LNCaP clone FGC (cell line): ENCODE data around the gene HIPK2.

Experiments used
- DNase-seq: peaks from one replicate; pipeline ENCODE4 v3.0.0-alpha.2; 2011; ENCODE audit warnings: low read depth
- H3K4me3 ChIP-seq: 2 replicates; pipeline ENCODE4 v1.5.1; 2011; ENCODE audit warnings: mild to moderate bottlenecking, low read depth, low read length, control low read depth
- TF ChIP-seq, protein P1 (sequence below): IDR thresholded peaks from 2 replicates; pipeline ENCODE4 v1.5.1; 2012; ENCODE audit warnings: mild to moderate bottlenecking; ENCODE audit not compliant: control insufficient read depth, insufficient read depth; ENCODE audit errors: extremely low read depth

Gene HIPK2

DNA sequence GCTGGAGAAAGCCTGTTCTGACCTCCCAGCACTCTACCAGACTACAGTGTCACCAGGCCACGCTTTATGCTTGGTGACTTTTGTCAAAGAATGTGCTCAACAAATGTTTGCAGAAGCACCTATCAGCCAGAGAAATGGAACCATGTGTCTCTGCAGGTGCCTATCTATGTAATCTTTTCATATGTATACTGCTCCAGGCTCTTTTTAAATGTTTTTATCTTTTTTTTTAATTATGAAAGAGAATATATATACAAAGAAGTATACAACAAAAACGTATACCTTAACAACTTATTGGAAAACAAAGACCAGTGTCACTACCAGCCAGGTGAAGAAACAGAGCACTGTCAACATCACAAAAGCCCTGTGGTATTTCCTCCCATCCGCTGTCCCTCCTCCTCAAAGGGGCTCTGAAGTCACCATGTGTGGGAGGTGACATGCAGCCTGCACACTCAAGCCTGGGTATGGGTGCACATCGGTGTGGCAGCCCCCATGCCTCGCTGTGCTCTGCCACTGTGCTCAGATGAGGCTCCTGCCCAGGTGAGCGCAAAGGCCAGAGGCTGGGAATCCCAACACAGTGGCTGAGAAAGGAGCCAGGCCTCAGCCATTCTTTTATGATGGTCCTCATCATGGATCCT is 133.7 kb downstream of the HIPK2 start:
- TF ChIP-seq, protein P1, sequence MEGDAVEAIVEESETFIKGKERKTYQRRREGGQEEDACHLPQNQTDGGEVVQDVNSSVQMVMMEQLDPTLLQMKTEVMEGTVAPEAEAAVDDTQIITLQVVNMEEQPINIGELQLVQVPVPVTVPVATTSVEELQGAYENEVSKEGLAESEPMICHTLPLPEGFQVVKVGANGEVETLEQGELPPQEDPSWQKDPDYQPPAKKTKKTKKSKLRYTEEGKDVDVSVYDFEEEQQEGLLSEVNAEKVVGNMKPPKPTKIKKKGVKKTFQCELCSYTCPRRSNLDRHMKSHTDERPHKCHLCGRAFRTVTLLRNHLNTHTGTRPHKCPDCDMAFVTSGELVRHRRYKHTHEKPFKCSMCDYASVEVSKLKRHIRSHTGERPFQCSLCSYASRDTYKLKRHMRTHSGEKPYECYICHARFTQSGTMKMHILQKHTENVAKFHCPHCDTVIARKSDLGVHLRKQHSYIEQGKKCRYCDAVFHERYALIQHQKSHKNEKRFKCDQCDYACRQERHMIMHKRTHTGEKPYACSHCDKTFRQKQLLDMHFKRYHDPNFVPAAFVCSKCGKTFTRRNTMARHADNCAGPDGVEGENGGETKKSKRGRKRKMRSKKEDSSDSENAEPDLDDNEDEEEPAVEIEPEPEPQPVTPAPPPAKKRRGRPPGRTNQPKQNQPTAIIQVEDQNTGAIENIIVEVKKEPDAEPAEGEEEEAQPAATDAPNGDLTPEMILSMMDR: no peak
- H3K4me3 ChIP-seq: no peak overlapping the region
- no peak for DNase-seq

DNA sequence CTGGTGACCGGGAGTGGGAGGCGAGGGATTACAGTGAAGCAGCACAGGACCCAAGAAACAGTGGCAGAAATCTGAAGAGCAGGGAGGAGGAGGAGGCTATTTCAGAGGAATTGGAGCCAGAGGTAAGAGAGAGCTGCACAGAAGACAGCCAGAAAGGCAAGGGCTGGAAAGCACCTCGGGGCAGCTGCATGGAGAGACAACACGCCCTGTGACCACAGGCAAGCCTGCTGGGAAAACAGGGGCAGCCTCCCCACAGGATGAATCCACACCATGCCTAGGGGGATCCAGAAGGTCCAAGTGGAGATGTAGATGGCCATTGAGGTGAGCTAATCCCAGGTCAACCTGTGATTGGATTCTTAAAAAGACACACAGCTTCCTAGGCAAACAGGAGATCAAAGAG is 135.5 kb downstream of the HIPK2 start:
- no peak for DNase-seq
- TF ChIP-seq, protein P1: no peak
- no peak overlapping the region for H3K4me3 ChIP-seq

DNA sequence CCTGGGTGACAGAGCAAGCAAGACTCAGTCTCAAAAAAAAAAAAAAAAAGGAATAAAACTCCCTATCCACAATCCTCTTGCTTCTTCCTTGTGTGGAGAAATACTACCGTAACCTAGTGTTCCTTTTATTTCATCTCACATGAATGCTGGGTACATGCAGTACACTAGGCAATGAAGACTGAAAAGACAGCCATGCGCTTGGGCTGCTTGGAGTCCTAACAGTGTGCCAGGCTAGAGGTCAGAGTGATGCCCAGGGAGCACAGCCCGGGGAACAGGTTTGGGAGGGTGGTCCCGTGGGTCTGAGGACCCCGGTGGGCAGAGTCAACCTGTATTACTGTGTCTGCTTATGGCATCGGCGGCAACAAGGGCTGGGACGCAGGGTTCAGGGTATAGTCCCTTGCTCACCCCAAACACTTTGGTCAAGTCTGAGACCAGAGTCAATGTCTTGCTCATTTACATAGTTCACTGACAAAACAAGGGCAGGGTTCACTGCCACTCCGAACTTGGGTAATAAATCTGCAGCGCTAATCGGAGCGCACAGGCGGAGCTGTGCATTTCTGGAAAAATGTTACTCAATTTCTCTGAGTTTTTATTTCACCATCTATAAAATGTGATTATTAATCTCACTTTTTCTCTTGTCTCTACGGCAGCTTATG is 136.3 kb downstream of the HIPK2 start:
- TF ChIP-seq, protein P1: no peak
- no peak for DNase-seq
- no peak overlapping the region for H3K4me3 ChIP-seq

DNA sequence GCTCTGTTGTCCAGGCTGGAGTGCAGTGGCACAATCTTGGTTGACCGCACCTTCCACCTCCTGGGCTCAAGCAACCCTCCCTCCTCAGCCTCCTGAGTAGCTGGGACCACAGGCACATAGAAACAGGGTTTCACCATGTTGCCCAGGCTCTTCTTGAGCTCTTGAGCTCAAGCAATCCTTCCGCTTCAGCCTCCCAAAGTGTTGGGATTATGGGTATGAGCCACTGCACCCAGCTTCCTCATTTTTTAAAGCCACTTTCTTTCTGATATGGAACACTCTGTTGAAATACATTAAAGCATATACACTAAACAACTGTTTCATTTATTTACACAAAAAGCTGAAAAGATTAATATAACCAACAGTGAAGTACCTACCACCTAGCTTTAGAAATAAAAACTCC is 137.1 kb downstream of the HIPK2 start:
- DNase-seq: no peak
- TF ChIP-seq, protein P1: no peak
- no peak overlapping the region for H3K4me3 ChIP-seq

DNA sequence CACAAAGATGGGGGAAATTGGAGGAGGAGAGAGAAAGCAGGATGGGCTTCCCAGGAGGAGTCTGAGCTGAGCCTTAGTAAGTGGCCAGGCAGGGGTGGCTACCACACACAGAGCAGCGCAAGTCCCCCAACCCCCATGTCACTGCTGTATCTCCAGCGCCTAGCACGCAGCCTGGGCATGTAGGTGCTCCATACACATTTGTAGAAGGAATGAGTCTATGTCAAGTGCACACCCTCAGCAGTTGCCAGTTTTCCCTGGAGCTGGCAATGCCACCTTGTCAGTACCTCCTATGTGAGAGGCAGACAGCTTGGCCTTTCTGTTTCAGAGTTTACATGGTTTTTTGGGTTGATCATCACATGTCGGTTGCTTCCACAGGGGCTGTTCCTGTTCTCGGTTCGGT is 138.2 kb downstream of the HIPK2 start:
- TF ChIP-seq, protein P1: no peak
- no peak for DNase-seq
- no peak overlapping the region for H3K4me3 ChIP-seq

DNA sequence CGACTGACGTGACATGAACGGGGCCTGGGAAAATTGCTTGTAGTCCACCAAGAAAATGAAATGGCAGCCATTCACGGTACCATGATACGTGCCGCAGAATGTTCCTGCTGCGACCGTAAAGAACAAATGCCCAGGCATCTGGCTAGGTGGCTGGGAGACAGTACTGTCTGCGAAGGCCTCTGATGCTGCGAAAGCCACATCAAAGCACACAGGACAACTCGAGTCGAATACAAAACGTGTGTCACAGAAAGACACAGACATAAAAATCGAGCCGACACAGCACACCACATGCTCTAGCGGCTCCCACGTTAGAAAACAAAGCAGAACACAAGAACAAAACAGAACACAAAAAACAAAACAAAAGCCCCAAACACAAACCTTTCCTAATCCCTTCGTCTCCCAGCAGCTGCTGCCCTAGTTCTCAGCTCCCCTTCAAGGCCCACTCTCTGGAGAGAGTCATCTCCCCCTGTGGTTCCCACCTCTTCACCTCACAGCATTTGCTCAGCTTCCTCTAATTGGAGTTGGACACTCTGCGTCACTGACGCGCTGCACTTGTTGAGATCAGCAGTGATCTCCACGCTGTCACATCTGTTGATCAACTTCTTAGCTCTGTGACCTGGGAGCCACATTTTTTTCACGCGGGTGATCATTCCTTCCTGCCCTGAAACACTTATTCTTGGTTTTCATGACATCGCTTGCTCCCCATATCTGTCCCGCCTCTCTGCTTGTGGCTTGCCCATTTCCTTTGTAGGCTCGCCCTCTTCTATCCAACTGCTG is 142.1 kb downstream of the HIPK2 start:
- no peak overlapping the region for H3K4me3 ChIP-seq
- TF ChIP-seq, protein P1: no peak
- no peak for DNase-seq
